GM18526 (cell line): ENCODE measurements around the gene SCG3.
A peak's percentile ranks its signal among the peaks of the same experiment; 100 is the strongest.

Source experiments
- POLR2A ChIP-seq: IDR thresholded peaks from 3 replicates; pipeline ENCODE4 v1.6.1; 2011; ENCODE audit not compliant: insufficient read length; ENCODE audit errors: extremely low read depth

Gene SCG3

GRCh38 chr15:51718219-51718618, 36.9 kb downstream of the SCG3 start:
- no peak for TF ChIP-seq POLR2A

GRCh38 chr15:51718746-51719145, 37.4 kb downstream of the SCG3 start:
- no peak for TF ChIP-seq POLR2A

GRCh38 chr15:51720201-51720995, 39.1 kb downstream of the SCG3 start:
- TF ChIP-seq POLR2A, result no peak

GRCh38 chr15:51721199-51721960, 40.1 kb downstream of the SCG3 start:
- no peak for TF ChIP-seq POLR2A

- TF ChIP-seq POLR2A, result no peak
These were observed 42.9 kb downstream of the SCG3 start for GRCh38 chr15:51724199-51724598.

- no peak for TF ChIP-seq POLR2A
These were observed 43.4 kb downstream of the SCG3 start for GRCh38 chr15:51724673-51725072.

- no peak for TF ChIP-seq POLR2A
These were observed 45.2 kb downstream of the SCG3 start for GRCh38 chr15:51726302-51727073.

- TF ChIP-seq POLR2A, result no peak
These were observed 46.0 kb downstream of the SCG3 start for GRCh38 chr15:51727141-51727897.

- peak; percentile 6 for TF ChIP-seq POLR2A
These were observed 50.4 kb downstream of the SCG3 start for GRCh38 chr15:51731549-51732267.

- no peak for TF ChIP-seq POLR2A
These were observed 51.3 kb downstream of the SCG3 start for GRCh38 chr15:51732646-51733045.

- no peak for TF ChIP-seq POLR2A
These were observed 54.1 kb downstream of the SCG3 start for GRCh38 chr15:51735228-51736010.

- no peak for TF ChIP-seq POLR2A
These were observed 54.8 kb downstream of the SCG3 start for GRCh38 chr15:51736069-51736468.

GRCh38 chr15:51736751-51737521, 55.6 kb downstream of the SCG3 start:
- peak; percentile 43 for TF ChIP-seq POLR2A
